Heart left ventricle (tissue), 16 donors: ENCODE results near the gene ZGLP1. TPM values are rescaled to one million over a fixed set of nuclear protein-coding genes. Genes with fewer than 3 reads are reported as not detected.

Experiments used
- ATAC-seq, 4 donors: fragments of 200-7000 bp; cut with Tn5 transposase; one replicate each; pipeline ENCODE4 v1.9.1; 2020 to 2022; ENCODE audit warnings: moderate library complexity in 4 of 4, mild to moderate bottlenecking in 3 of 4, moderate number of reproducible peaks in 1 of 4
- DNase-seq, 5 donors: peaks; one replicate each; pipeline ENCODE4 v3.0.0-alpha.2; 2020
- H3K27ac ChIP-seq, 12 donors: fragments of 200-600 bp; sonication (generic) in 4 of 12; one replicate each; pipeline versions ENCODE4 v1.5.0 to v1.8.0; 2016 to 2022; ENCODE audit warnings: mild to moderate bottlenecking in 2 of 12
- H3K27me3 ChIP-seq, 9 donors: fragments of 200-600 bp; sonication (generic) in 2 of 9; one replicate each; pipeline versions ENCODE4 v1.5.1 to v1.8.0; 2016 to 2022; ENCODE audit warnings: mild to moderate bottlenecking in 3 of 9
- H3K36me3 ChIP-seq, 9 donors: fragments of 200-600 bp; sonication (generic) in 2 of 9; one replicate each; pipeline versions ENCODE4 v1.5.0 to v1.8.0; 2018 to 2022; ENCODE audit warnings: mild to moderate bottlenecking in 2 of 9
- H3K4me1 ChIP-seq, 12 donors: fragments of 200-600 bp; sonication (generic) in 4 of 12; one replicate each; pipeline versions ENCODE4 v1.5.0 to v1.8.0; 2016 to 2022; ENCODE audit warnings: mild to moderate bottlenecking in 3 of 12
- H3K4me3 ChIP-seq, 12 donors: fragments of 200-600 bp; sonication (generic) in 4 of 12; one replicate each; pipeline versions ENCODE4 v1.5.0 to v1.8.0; 2017 to 2022; ENCODE audit warnings: mild to moderate bottlenecking in 9 of 12, moderate library complexity in 4 of 12
- H3K9me3 ChIP-seq, 12 donors: fragments of 200-600 bp; sonication (generic) in 4 of 12; one replicate each; pipeline versions ENCODE4 v1.5.0 to v1.8.0; 2016 to 2022; ENCODE audit warnings: mild to moderate bottlenecking in 1 of 12
- CTCF ChIP-seq, 12 donors: fragments of 200-600 bp; sonication (generic) in 4 of 12; IDR thresholded peaks; one replicate each; pipeline versions ENCODE4 v1.5.0 to v1.8.0; 2018 to 2022; ENCODE audit warnings: antibody characterized with exemption in 12 of 12, mild to moderate bottlenecking in 5 of 12
- POLR2A ChIP-seq, 2 donors: fragments of 450-650 bp; IDR thresholded peaks; one replicate each; pipeline ENCODE4 v1.6.1; 2017; ENCODE audit warnings: antibody characterized with exemption in 2 of 2, mild to moderate bottlenecking in 2 of 2, moderate library complexity in 2 of 2
- WGBS, 4 donors: extraction: QIAGEN DNeasy Blood & Tissue Kit in 2 of 4; methylation state at CpG; one replicate each; pipeline versions ENCODE4 v1.1.5 to v1.1.7; 2013 to 2018; 5-methylcytosine and 5-hydroxymethylcytosine counted together
- intact Hi-C, 10 donors: fragments of 100-400 bp; cut with DNase I; formaldehyde crosslinking; loops; one replicate each; pipeline versions ENCODE4 v1.11.1 to v1.14.2; 2022
- polyA plus RNA-seq, 2 donors: library from polyadenylated mRNA; stranded (reverse); fragments of 200-250 nt; gene quantifications; one replicate each; pipeline ENCODE4 v1.2.3, GENCODE V29; 2013
- total RNA-seq, 9 donors: library from RNA; depleted of rRNA in 2 of 9; stranded (reverse); fragments of >200 nt in 2 of 9; fragmentation: NEBNext Ultra II Directional in 3 of 9; extraction: Animal tissue kit (Norgen Biotek cat#: 25700) in 3 of 9; gene quantifications; one replicate each; pipeline versions ENCODE4 v1.1.0 to v1.2.4, GENCODE V29; 2016 to 2023
- donor health status: ischemic (EF 13 %, LVEDD 7.1; RV severe dilation, severe dysfunction).
- donor health status: healthy with polysubstance abuse.
- donor health status: DM: no; HTN: yes; CAD: no.
- donor health status: DM: no; HTN: no; CAD: no.
- donor health status: ischemic (EF 25% LVEDD 6.9; RV normal size, moderate dysfunction).
- donor health status: ischemic (EF 25% LVEDD 5.7; RV mildly dilated, moderate dysfunction).
- donor health status: healthy.
- donor health status: DM: yes; HTN: yes; CAD: no.
- donor health status: ischemic (EF 35%, LVEDD 5.7; RV mildly dilated, moderate dysfunction).
- donor health status: nonischemic (EF 11% LVEDD 7.7; RV severe dilation, severe dysfunction).
- donor health status: DM: yes; HTN: yes; CAD: no.
- donor health status: PGD.
- donor health status: ischemic (EF 29% LVEDD 5.4; RV normal size, mild dysfunction).
- donor health status: nonischemic (EF 23%, LVEDD 6.1; RV moderate dilation, normal function).

Gene ZGLP1
- total and polyA plus RNA-seq, 11 donors = 0.16 to 2.2 (median 1.1) TPM

GRCh38 chr19:10259162-10259905, 50.3 kb downstream of the ZGLP1 start:
- no peaks in the 10 kb centered on the region for H3K27me3 ChIP-seq
- no peaks in the 10 kb centered on the region for H3K9me3 ChIP-seq
- DNase-seq (peak; percentile 84 to 91 (median 88)), ATAC-seq (peak in 3 of 4 donors; percentile 51 to 70 (median 54))
- peak overlapping the region in 3 of 12 donors; percentile 19 to 39 (median 37) for H3K27ac ChIP-seq
- 21 to 61% (median 50%) methylated on average over 9 to 32 of the region's 32 CpGs for WGBS, 4 donors
- H3K4me1 ChIP-seq = peaks cover 0 to 11% (median 6%) of the 10 kb centered on the region in 12 donors
- no peak overlapping the region for H3K4me3 ChIP-seq
- TF ChIP-seq CTCF (IDR thresholded peaks at IDR 0.05) (peak; percentile 55 to 79 (median 73)), POLR2A (IDR thresholded peaks at IDR 0.05) (no peak)
- intact Hi-C loops = loop anchor here in 7 of 10 donors (1.0 to 10.0 kb wide), 6 partner anchors 128 to 325 kb away; partner anchors contain the start of genes EIF3G (in 2 of the 7), P2RY11 (in 2 of the 7) and OLFM2 (in 1 of the 7)
- peaks cover 0 to 59% (median 51%) of the 10 kb centered on the region in 9 donors for H3K36me3 ChIP-seq

- Histone ChIP-seq H3K4me1 (peaks cover 0 to 17% (median 6%) of the 10 kb centered on the region in 12 donors), H3K9me3 (no peaks in the 10 kb centered on the region), H3K36me3 (peaks cover 0 to 68% (median 58%) of the 10 kb centered on the region in 9 donors), H3K27ac (peak overlapping the region in 1 of 12 donors; percentile 39), H3K27me3 (no peaks in the 10 kb centered on the region), H3K4me3 (no peak overlapping the region)
- DNase-seq = no peak
- no peak for TF ChIP-seq CTCF (IDR thresholded peaks at IDR 0.05)
- TF ChIP-seq POLR2A (IDR thresholded peaks at IDR 0.05) = no peak
- 90 to 97% (median 93%) methylated on average over 9 to 18 of the region's 18 CpGs for WGBS, 4 donors
- peak in 2 of 4 donors; percentile 6 to 7 for ATAC-seq
- intact Hi-C loops = loop anchor here in 6 of 10 donors (2.0 to 10.0 kb wide), 5 partner anchors 129 to 323 kb away; partner anchors contain the start of genes EIF3G (in 2 of the 6), P2RY11 (in 2 of the 6) and OLFM2 (in 1 of the 6)
Observed at GRCh38 chr19:10258080-10258710, 51.4 kb downstream of the ZGLP1 start.

GRCh38 chr19:10256970-10257615, 52.5 kb downstream of the ZGLP1 start:
- intact Hi-C loops = loop anchor here in 4 of 10 donors (5.0 to 10.0 kb wide), 3 partner anchors 130 to 322 kb away; partner anchors contain the start of genes EIF3G (in 2 of the 4), P2RY11 (in 2 of the 4) and OLFM2 (in 1 of the 4)
- DNase-seq (no peak), ATAC-seq (no peak)
- Histone ChIP-seq H3K4me1 (peaks cover 0 to 25% (median 13%) of the 10 kb centered on the region in 12 donors), H3K27ac (peak overlapping the region in 1 of 12 donors; percentile 3), H3K27me3 (no peaks in the 10 kb centered on the region), H3K36me3 (peaks cover 0 to 68% (median 58%) of the 10 kb centered on the region in 9 donors), H3K4me3 (no peak overlapping the region), H3K9me3 (no peaks in the 10 kb centered on the region)
- TF ChIP-seq CTCF (IDR thresholded peaks at IDR 0.05) (no peak), POLR2A (IDR thresholded peaks at IDR 0.05) (no peak)
- WGBS, 4 donors = 71 to 87% (median 75%) methylated on average over 9 of the region's 9 CpGs
